ENCODE measurements around the gene CCT5. TPM values are rescaled to one million over a fixed set of nuclear protein-coding genes. Genes with fewer than 3 reads are reported as not detected.
A peak's percentile ranks its signal among the peaks of the same experiment; 100 is the strongest.

Gene CCT5
- total and polyA plus RNA-seq, 10 of the 15 experiments (the other 5 are each of a cell fraction or from before 2014, with no cell fraction given) = 376 to 637 (median 543) TPM

GRCh38 chr5:10306806-10307205, 56.7 kb downstream of the CCT5 start:
- ChIA-PET SMC1A (ENCODE audit: uncharacterized antibody, unreplicated experiment) (interaction anchor here (0.5 kb wide), 1 partner anchor 1382 kb away, joined by 3 read pairs; no protein-coding TSS in a partner anchor), RAD21 (ENCODE audit: unreplicated experiment) (no interaction called here), CTCF (interaction anchor here (0.7 kb wide), 1 partner anchor 71 kb away, joined by 3 read pairs; no protein-coding TSS in a partner anchor), POLR2A (no interaction called here)
- no TSS peak for BruUV-seq (replicated peaks)
- H3K9me3 ChIP-seq (replicated peaks; ENCODE audit: control insufficient read depth, insufficient read depth, low read length) = no peaks in the 10 kb centered on the region
- H3K9ac ChIP-seq (ENCODE audit: control insufficient read depth, insufficient read depth, low read length) = peak overlapping the region; percentile 49; the same call in 1 of the 2 replicates
- 59% methylated on average over 8 of the region's 8 CpGs for WGBS (ENCODE audit: insufficient coverage, insufficient replicate concordance, low lambda C conversion rate, missing lambda C conversion rate)
- H3K79me2 ChIP-seq (ENCODE audit: control insufficient read depth, insufficient read depth, low read length) = no peaks in the 10 kb centered on the region
- H4K20me1 ChIP-seq (ENCODE audit: control insufficient read depth, insufficient read depth) = no peaks in the 10 kb centered on the region
- in situ Hi-C loops (cut with MboI) = no loop called here
- peak overlapping the region; percentile 78 for H3K4me3 ChIP-seq
- H3K27ac ChIP-seq (ENCODE audit: control insufficient read depth, insufficient read depth) = no peak overlapping the region
- no peak for FAIRE-seq
- H3K4me2 ChIP-seq (ENCODE audit: control insufficient read depth, insufficient read depth) = peak overlapping the region; percentile 65
- TF ChIP-seq BMI1 (IDR thresholded peaks at IDR 0.05; ENCODE audit: borderline replicate concordance) (no peak), SUZ12 (IDR thresholded peaks at IDR 0.05; ENCODE audit: unreplicated experiment) (no peak), NFYA (IDR thresholded peaks at IDR 0.05; ENCODE audit: borderline replicate concordance, low read depth, low read length) (no peak), TCF12 (IDR thresholded peaks at IDR 0.05; ENCODE audit: low read depth, low read length) (no peak), FOXM1 (IDR thresholded peaks at IDR 0.05; ENCODE audit: low read depth, low read length) (no peak), TAF1 (IDR thresholded peaks at IDR 0.05; ENCODE audit: borderline replicate concordance, low read depth, low read length) (no peak), MEF2B (IDR thresholded peaks at IDR 0.05; ENCODE audit: partially characterized antibody, poor library complexity, severe bottlenecking) (no peak), FOXK2 (IDR thresholded peaks at IDR 0.05) (no peak), BRCA1 (IDR thresholded peaks at IDR 0.05; ENCODE audit: low read depth, low read length) (no peak), IRF3 (IDR thresholded peaks at IDR 0.05) (no peak), PML (IDR thresholded peaks at IDR 0.05; ENCODE audit: low read length) (no peak), FOS (IDR thresholded peaks at IDR 0.05; ENCODE audit: borderline replicate concordance, extremely low read depth, insufficient read length) (no peak), RELA (IDR thresholded peaks at IDR 0.05; ENCODE audit: borderline replicate concordance, partially characterized antibody) (no peak), GATAD2B (conservative IDR thresholded peaks at IDR 0.05; ENCODE audit: low read depth) (no peak), CHD4 (IDR thresholded peaks at IDR 0.05) (no peak)
- TF ChIP-seq, protein P1, sequence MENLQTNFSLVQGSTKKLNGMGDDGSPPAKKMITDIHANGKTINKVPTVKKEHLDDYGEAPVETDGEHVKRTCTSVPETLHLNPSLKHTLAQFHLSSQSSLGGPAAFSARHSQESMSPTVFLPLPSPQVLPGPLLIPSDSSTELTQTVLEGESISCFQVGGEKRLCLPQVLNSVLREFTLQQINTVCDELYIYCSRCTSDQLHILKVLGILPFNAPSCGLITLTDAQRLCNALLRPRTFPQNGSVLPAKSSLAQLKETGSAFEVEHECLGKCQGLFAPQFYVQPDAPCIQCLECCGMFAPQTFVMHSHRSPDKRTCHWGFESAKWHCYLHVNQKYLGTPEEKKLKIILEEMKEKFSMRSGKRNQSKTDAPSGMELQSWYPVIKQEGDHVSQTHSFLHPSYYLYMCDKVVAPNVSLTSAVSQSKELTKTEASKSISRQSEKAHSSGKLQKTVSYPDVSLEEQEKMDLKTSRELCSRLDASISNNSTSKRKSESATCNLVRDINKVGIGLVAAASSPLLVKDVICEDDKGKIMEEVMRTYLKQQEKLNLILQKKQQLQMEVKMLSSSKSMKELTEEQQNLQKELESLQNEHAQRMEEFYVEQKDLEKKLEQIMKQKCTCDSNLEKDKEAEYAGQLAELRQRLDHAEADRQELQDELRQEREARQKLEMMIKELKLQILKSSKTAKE (IDR thresholded peaks at IDR 0.05; ENCODE audit: low read depth, poor library complexity, severe bottlenecking) = no peak
- TF ChIP-seq, protein P2, sequence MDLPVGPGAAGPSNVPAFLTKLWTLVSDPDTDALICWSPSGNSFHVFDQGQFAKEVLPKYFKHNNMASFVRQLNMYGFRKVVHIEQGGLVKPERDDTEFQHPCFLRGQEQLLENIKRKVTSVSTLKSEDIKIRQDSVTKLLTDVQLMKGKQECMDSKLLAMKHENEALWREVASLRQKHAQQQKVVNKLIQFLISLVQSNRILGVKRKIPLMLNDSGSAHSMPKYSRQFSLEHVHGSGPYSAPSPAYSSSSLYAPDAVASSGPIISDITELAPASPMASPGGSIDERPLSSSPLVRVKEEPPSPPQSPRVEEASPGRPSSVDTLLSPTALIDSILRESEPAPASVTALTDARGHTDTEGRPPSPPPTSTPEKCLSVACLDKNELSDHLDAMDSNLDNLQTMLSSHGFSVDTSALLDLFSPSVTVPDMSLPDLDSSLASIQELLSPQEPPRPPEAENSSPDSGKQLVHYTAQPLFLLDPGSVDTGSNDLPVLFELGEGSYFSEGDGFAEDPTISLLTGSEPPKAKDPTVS (IDR thresholded peaks at IDR 0.05; ENCODE audit: low read depth, low read length) = no peak
- TF ChIP-seq, protein P3, sequence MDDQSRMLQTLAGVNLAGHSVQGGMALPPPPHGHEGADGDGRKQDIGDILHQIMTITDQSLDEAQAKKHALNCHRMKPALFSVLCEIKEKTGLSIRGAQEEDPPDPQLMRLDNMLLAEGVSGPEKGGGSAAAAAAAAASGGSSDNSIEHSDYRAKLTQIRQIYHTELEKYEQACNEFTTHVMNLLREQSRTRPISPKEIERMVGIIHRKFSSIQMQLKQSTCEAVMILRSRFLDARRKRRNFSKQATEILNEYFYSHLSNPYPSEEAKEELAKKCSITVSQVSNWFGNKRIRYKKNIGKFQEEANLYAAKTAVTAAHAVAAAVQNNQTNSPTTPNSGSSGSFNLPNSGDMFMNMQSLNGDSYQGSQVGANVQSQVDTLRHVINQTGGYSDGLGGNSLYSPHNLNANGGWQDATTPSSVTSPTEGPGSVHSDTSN (IDR thresholded peaks at IDR 0.05; ENCODE audit: insufficient replicate concordance, low read depth, low read length) = no peak
- no peaks in the 10 kb centered on the region; a peak in 1 of 4 replicates for H3K27me3 ChIP-seq (replicated peaks in 1 of 2; ENCODE audit: control insufficient read depth in 2 of 2, insufficient read depth in 2 of 2, low read length in 1 of 2)
- no peaks in the 10 kb centered on the region for H3K36me3 ChIP-seq (ENCODE audit: control insufficient read depth in 2 of 2, insufficient read depth in 2 of 2, low read length in 1 of 2)
- H3K4me1 ChIP-seq (ENCODE audit: control insufficient read depth, insufficient read depth, low read length) = peaks cover 3% of the 10 kb centered on the region; the same call in 1 of the 2 replicates
- peak overlapping the region; percentile 73 for H2AFZ ChIP-seq (ENCODE audit: control insufficient read depth, low read depth, low read length)
- intact Hi-C loops (cut with micrococcal nuclease; ENCODE audit: unreplicated experiment) = no loop called here
- DNase-seq (ENCODE audit: low read depth, low spot score) = no peak
- no peak for ATAC-seq

Measured in GM12878 (cell line).